ENCODE measurements around the gene COL24A1. TPM values are rescaled to one million over a fixed set of nuclear protein-coding genes. Genes with fewer than 3 reads are reported as not detected.
"Not testable (repeated sequence)": the region's sequence is repeated elsewhere in the genome, so short reads cannot be mapped to it uniquely, and the experiment has no call there.

Gene COL24A1
- total RNA-seq, 1 experiment from 2014 or later, result 1.1 TPM

GRCh38 chr1:85801520-85801919, 355.1 kb downstream of the COL24A1 start (continued):
- TF ChIP-seq MAX (CRISPR knock-in tag; IDR thresholded peaks at IDR 0.05), result no peak
- TF ChIP-seq TEAD1 (CRISPR knock-in tag; IDR thresholded peaks at IDR 0.05), result no peak
- TF ChIP-seq ATF1 (CRISPR knock-in tag; IDR thresholded peaks at IDR 0.05), result no peak
- no peak for TF ChIP-seq JAZF1 (CRISPR knock-in tag; IDR thresholded peaks at IDR 0.05)
- TF ChIP-seq JUN (CRISPR knock-in tag; IDR thresholded peaks at IDR 0.05), result no peak

GRCh38 chr1:85799737-85800136, 356.8 kb downstream of the COL24A1 start:
- no peak for ATAC-seq

GRCh38 chr1:85798419-85798818, 358.2 kb downstream of the COL24A1 start:
- ChIA-PET CTCF (no interaction called here), POLR2A (no interaction called here)
- no peaks in the 10 kb centered on the region for H3K36me3 Mint-ChIP-seq
- TF ChIP-seq ELF4 (CRISPR knock-in tag; IDR thresholded peaks at IDR 0.05; ENCODE audit: low read depth), result no peak
- TF ChIP-seq ZNF425 (CRISPR knock-in tag; conservative IDR thresholded peaks at IDR 0.05), result no peak
- TF ChIP-seq ZNF423 (CRISPR knock-in tag; IDR thresholded peaks at IDR 0.05), result no peak
- TF ChIP-seq SMAD4 (CRISPR knock-in tag; IDR thresholded peaks at IDR 0.05), result no peak
- no peak for TF ChIP-seq JAZF1 (CRISPR knock-in tag; IDR thresholded peaks at IDR 0.05)
- no peak for TF ChIP-seq MYBL2 (CRISPR knock-in tag; IDR thresholded peaks at IDR 0.05)
- TF ChIP-seq ZBTB43 (CRISPR knock-in tag; IDR thresholded peaks at IDR 0.05), result no peak
- no peak for TF ChIP-seq PRRX2 (CRISPR knock-in tag; IDR thresholded peaks at IDR 0.05)
- no peak for TF ChIP-seq CREB1 (CRISPR knock-in tag; IDR thresholded peaks at IDR 0.05)
- no peak overlapping the region for H3K4me3 Mint-ChIP-seq
- H3K9me3 Mint-ChIP-seq, result no peaks in the 10 kb centered on the region
- no peak overlapping the region for H3K27ac Mint-ChIP-seq
- ATAC-seq (no peak), DNase-seq (ENCODE audit: low spot score) (no peak)
- H3K27me3 Mint-ChIP-seq (ENCODE audit: low read depth), result no peaks in the 10 kb centered on the region
- H3K4me1 Mint-ChIP-seq, result no peaks in the 10 kb centered on the region

More at GRCh38 chr1:85799737-85800136, 356.8 kb downstream of the COL24A1 start:
- Mint-ChIP-seq H3K36me3 (no peaks in the 10 kb centered on the region), H3K4me3 (no peak overlapping the region), H3K27me3 (ENCODE audit: low read depth) (no peaks in the 10 kb centered on the region), H3K9me3 (peaks cover 7% of the 10 kb centered on the region), H3K4me1 (no peaks in the 10 kb centered on the region), H3K27ac (no peak overlapping the region)
- no peak for DNase-seq (ENCODE audit: low spot score)
- TF ChIP-seq CREB1 (CRISPR knock-in tag; IDR thresholded peaks at IDR 0.05), result no peak
- no peak for TF ChIP-seq FOXP1 (CRISPR knock-in tag; IDR thresholded peaks at IDR 0.05; ENCODE audit: borderline replicate concordance)
- TF ChIP-seq MAX (CRISPR knock-in tag; IDR thresholded peaks at IDR 0.05), result no peak
- no peak for TF ChIP-seq ZNF423 (CRISPR knock-in tag; IDR thresholded peaks at IDR 0.05)
- no peak for TF ChIP-seq NR3C1 (CRISPR knock-in tag; conservative IDR thresholded peaks at IDR 0.05; ENCODE audit: low read depth)
- TF ChIP-seq SMAD4 (CRISPR knock-in tag; IDR thresholded peaks at IDR 0.05), result no peak
- TF ChIP-seq FOXP4 (CRISPR knock-in tag; IDR thresholded peaks at IDR 0.05), result no peak
- no peak for TF ChIP-seq TEAD1 (CRISPR knock-in tag; IDR thresholded peaks at IDR 0.05)
- TF ChIP-seq USF2 (CRISPR knock-in tag; IDR thresholded peaks at IDR 0.05), result no peak
- no peak for TF ChIP-seq GRHL2 (CRISPR knock-in tag; IDR thresholded peaks at IDR 0.05; ENCODE audit: insufficient replicate concordance, severe bottlenecking)
- TF ChIP-seq CREM (CRISPR knock-in tag; IDR thresholded peaks at IDR 0.05), result no peak
- TF ChIP-seq PRRX2 (CRISPR knock-in tag; IDR thresholded peaks at IDR 0.05), result no peak
- POLR2A ChIA-PET, result no interaction called here
- CTCF ChIA-PET, result no interaction called here

- POLR2A ChIA-PET; CTCF ChIA-PET; H3K27me3 Mint-ChIP-seq (ENCODE audit: low read depth); ATAC-seq; H3K4me3 Mint-ChIP-seq; H3K4me1 Mint-ChIP-seq; DNase-seq (ENCODE audit: low spot score); H3K36me3 Mint-ChIP-seq; H3K27ac Mint-ChIP-seq; H3K9me3 Mint-ChIP-seq: not testable (repeated sequence)
Measured at GRCh38 chr1:85777021-85777420, 379.6 kb downstream of the COL24A1 start.
